Fibroblast of lung (primary cell): ENCODE results near the gene RIBC1. TPM values are rescaled to one million over a fixed set of nuclear protein-coding genes. Genes with fewer than 3 reads are reported as not detected.

Source experiments
- DNase-seq, 2 donors: peaks; one replicate each; pipeline versions ENCODE4 v3.0.0 to v3.0.0-alpha.2; 2010; ENCODE audit warnings: low read depth in 2 of 2
- H2AFZ ChIP-seq: 2 replicates; pipeline ENCODE4 v1.5.1; 2012; ENCODE audit warnings: low read length, control low read depth, inconsistent platforms
- H3K27ac ChIP-seq: 2 replicates; pipeline ENCODE4 v1.5.1; 2011; ENCODE audit warnings: low read length, control low read depth; ENCODE audit not compliant: insufficient read depth
- H3K27me3 ChIP-seq: 2 replicates; pipeline ENCODE4 v1.5.1; 2011; ENCODE audit warnings: mild to moderate bottlenecking, low read length; ENCODE audit not compliant: control insufficient read depth, insufficient read depth
- H3K36me3 ChIP-seq: 2 replicates; pipeline ENCODE4 v1.5.1; 2011; ENCODE audit warnings: low read length; ENCODE audit not compliant: control insufficient read depth, insufficient read depth
- H3K4me1 ChIP-seq: 2 replicates; pipeline ENCODE4 v1.5.1; 2011; ENCODE audit warnings: low read length; ENCODE audit not compliant: control insufficient read depth, insufficient read depth; ENCODE audit errors: extremely low read depth
- H3K4me2 ChIP-seq: 2 replicates; pipeline ENCODE4 v1.5.1; 2011; ENCODE audit warnings: low read length, control low read depth; ENCODE audit not compliant: insufficient read depth; ENCODE audit errors: extremely low read depth
- H3K4me3 ChIP-seq, 4 experiments: fragments of 200-600 bp in 1 of 4; sonication (generic) in 1 of 4; replicated peaks in 1 of 4; 2 replicates each; pipeline ENCODE4 v1.5.1; 2011 to 2016; ENCODE audit warnings: low read length in 4 of 4, low read depth in 3 of 4, mild to moderate bottlenecking in 3 of 4, control low read depth in 2 of 4, inconsistent platforms in 1 of 4, mixed read lengths in 1 of 4; ENCODE audit not compliant: insufficient read depth in 1 of 4; ENCODE audit errors: control extremely low read depth in 1 of 4
- H3K79me2 ChIP-seq: 2 replicates; pipeline ENCODE4 v1.5.1; 2012; ENCODE audit warnings: mild to moderate bottlenecking, low read length, inconsistent platforms; ENCODE audit not compliant: control insufficient read depth, insufficient read depth
- H3K9ac ChIP-seq: 2 replicates; pipeline ENCODE4 v1.5.1; 2011; ENCODE audit warnings: mild to moderate bottlenecking, low read length, control low read depth; ENCODE audit not compliant: insufficient read depth
- H3K9me3 ChIP-seq: 2 replicates; pipeline ENCODE4 v1.5.1; 2012; ENCODE audit warnings: low read depth, low read length; ENCODE audit not compliant: control insufficient read depth, insufficient read depth
- H4K20me1 ChIP-seq: 2 replicates; pipeline ENCODE4 v1.5.1; 2011; ENCODE audit warnings: low read length; ENCODE audit not compliant: control insufficient read depth, insufficient read depth; ENCODE audit errors: extremely low read depth
- EZH2 ChIP-seq: IDR thresholded peaks from 2 replicates; pipeline ENCODE4 v1.5.1; 2012; ENCODE audit warnings: low read length, control low read depth, mild to moderate bottlenecking; ENCODE audit errors: missing control alignments
- polyA plus RNA-seq, 2 donors: library from polyadenylated mRNA; depleted of rRNA in 1 of 2; stranded (reverse) in 1 of 2; unstranded in 1 of 2; fragments of >200 nt; gene quantifications; 2 replicates each; pipeline ENCODE4 v1.2.1, GENCODE V29; 2011 to 2012; ENCODE audit warnings: missing spikeins in 1 of 2
- total RNA-seq: library from RNA; depleted of rRNA; stranded (reverse); fragments of >200 nt; gene quantifications from 2 replicates; pipeline ENCODE4 v1.2.1, GENCODE V29; 2014
- TF ChIP-seq, protein P1 (sequence below), 2 donors: IDR thresholded peaks in 1 of 2; conservative IDR thresholded peaks in 1 of 2; 1 replicate in 1 of 2; 2 replicates in 1 of 2; pipeline ENCODE4 v1.5.1; 2011 to 2012; ENCODE audit warnings: low read length in 2 of 2, control low read depth in 1 of 2, inconsistent platforms in 1 of 2, low read depth in 1 of 2, mild to moderate bottlenecking in 1 of 2

RIBC1 gene
- total and polyA plus RNA-seq, 2 donors (not counting 1 experiment from before 2014, with no cell fraction given): 0.15 to 1.3 TPM

GRCh38 chrX:53449632-53450031, 27.0 kb downstream of the RIBC1 start:
- Histone ChIP-seq H3K4me2 (no peak overlapping the region), H3K27ac (no peak overlapping the region), H3K27me3 (no peaks in the 10 kb centered on the region), H3K36me3 (no peaks in the 10 kb centered on the region), H3K9me3 (no peaks in the 10 kb centered on the region), H3K9ac (no peak overlapping the region), H2AFZ (no peak overlapping the region), H3K4me1 (no peaks in the 10 kb centered on the region), H3K79me2 (no peaks in the 10 kb centered on the region), H4K20me1 (no peaks in the 10 kb centered on the region), H3K4me3 (no peak overlapping the region)
- DNase-seq: no peak
- TF ChIP-seq EZH2: no peak
- TF ChIP-seq, protein P1, sequence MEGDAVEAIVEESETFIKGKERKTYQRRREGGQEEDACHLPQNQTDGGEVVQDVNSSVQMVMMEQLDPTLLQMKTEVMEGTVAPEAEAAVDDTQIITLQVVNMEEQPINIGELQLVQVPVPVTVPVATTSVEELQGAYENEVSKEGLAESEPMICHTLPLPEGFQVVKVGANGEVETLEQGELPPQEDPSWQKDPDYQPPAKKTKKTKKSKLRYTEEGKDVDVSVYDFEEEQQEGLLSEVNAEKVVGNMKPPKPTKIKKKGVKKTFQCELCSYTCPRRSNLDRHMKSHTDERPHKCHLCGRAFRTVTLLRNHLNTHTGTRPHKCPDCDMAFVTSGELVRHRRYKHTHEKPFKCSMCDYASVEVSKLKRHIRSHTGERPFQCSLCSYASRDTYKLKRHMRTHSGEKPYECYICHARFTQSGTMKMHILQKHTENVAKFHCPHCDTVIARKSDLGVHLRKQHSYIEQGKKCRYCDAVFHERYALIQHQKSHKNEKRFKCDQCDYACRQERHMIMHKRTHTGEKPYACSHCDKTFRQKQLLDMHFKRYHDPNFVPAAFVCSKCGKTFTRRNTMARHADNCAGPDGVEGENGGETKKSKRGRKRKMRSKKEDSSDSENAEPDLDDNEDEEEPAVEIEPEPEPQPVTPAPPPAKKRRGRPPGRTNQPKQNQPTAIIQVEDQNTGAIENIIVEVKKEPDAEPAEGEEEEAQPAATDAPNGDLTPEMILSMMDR (conservative IDR thresholded peaks at IDR 0.05 in 1 of 2, IDR thresholded peaks at IDR 0.05 in 1 of 2; ENCODE audit: low read depth in 1 of 2, low read length in 2 of 2): no peak

DNA sequence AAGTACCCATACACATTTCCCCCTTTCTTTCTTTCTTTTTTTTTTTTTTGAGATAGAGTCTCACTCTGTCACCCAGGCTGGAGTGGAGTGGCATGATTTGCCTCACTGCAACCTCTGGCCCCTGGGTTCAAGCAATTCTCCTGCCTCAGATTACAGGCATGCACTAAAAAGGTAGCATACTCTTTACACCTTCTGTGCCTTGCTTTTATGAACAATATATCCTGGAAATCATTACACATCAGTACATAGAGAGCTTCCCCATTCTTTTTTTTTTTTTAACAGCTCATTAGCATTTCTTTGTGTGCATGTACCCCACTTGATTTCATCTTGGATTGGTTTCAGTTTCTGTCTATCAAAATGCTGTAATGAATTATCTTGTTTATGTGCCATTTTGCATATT, 30.1 kb downstream of the RIBC1 start:
- Histone ChIP-seq H3K4me2 (no peak overlapping the region), H3K4me3 (no peak overlapping the region), H3K27me3 (no peaks in the 10 kb centered on the region), H3K27ac (no peak overlapping the region), H4K20me1 (no peaks in the 10 kb centered on the region), H2AFZ (no peak overlapping the region), H3K79me2 (no peaks in the 10 kb centered on the region), H3K4me1 (peaks cover 2% of the 10 kb centered on the region), H3K9ac (no peak overlapping the region), H3K36me3 (no peaks in the 10 kb centered on the region), H3K9me3 (no peaks in the 10 kb centered on the region)
- no peak for DNase-seq
- TF ChIP-seq EZH2: no peak
- TF ChIP-seq, protein P1 (conservative IDR thresholded peaks at IDR 0.05 in 1 of 2, IDR thresholded peaks at IDR 0.05 in 1 of 2; ENCODE audit: low read depth in 1 of 2, low read length in 2 of 2): no peak

- H3K9me3 ChIP-seq: no peaks in the 10 kb centered on the region
- no peak overlapping the region for H3K4me3 ChIP-seq
- H2AFZ ChIP-seq: no peak overlapping the region
- H3K9ac ChIP-seq: no peak overlapping the region
- no peak for TF ChIP-seq EZH2
- H3K27ac ChIP-seq: peak overlapping the region; percentile 14
- no peaks in the 10 kb centered on the region for H3K27me3 ChIP-seq
- DNase-seq: peak; percentile 47 to 48
- H4K20me1 ChIP-seq: no peaks in the 10 kb centered on the region
- peaks cover 2% of the 10 kb centered on the region for H3K4me1 ChIP-seq
- H3K79me2 ChIP-seq: no peaks in the 10 kb centered on the region
- no peaks in the 10 kb centered on the region for H3K36me3 ChIP-seq
- H3K4me2 ChIP-seq: no peak overlapping the region
These were observed 33.6 kb downstream of the RIBC1 start for GRCh38 chrX:53456254-53456653.
